ENCODE measurements around the gene SLX9.

DNA sequence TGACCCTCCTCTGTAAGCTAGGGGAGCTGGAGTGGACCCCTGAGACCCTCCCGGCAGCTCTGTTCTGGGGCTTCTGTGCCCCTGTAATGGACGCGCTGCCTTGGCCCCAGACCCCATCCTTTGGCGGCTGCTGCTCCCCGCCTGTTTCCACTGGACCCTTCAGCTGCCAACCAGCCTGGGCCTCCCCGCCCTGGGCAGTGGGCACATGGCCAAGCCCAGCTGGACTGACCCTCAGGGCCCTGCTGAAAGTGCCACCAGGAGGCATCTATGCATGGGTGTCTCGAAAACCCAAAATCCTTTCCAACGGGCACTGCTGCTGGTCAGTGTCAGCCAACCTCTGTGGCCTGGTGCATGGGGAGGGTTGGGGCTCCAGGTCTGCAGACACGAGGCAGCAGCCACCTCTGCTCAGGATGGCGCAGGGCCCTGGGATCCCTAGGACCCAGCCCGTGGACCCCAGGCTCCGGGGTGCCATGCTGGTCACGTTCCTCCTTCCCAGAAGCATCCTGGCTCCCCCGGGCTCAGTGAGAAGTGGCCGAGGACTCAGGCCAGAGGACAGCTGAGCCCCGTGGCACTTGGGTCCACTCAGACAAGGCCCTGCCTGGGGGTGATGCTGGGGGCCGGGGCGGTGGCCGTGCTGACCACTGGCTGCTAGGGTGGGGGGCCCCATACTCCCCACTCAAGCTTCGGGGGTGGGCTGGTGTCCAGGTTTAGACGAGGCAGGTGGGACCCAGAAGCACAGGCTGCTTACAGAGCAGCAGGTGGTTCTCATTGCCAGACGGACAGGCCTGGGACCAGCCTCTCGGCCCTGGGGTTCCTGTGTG is 46.9 kb downstream of the SLX9 start:
- TF ChIP-seq, protein P1, sequence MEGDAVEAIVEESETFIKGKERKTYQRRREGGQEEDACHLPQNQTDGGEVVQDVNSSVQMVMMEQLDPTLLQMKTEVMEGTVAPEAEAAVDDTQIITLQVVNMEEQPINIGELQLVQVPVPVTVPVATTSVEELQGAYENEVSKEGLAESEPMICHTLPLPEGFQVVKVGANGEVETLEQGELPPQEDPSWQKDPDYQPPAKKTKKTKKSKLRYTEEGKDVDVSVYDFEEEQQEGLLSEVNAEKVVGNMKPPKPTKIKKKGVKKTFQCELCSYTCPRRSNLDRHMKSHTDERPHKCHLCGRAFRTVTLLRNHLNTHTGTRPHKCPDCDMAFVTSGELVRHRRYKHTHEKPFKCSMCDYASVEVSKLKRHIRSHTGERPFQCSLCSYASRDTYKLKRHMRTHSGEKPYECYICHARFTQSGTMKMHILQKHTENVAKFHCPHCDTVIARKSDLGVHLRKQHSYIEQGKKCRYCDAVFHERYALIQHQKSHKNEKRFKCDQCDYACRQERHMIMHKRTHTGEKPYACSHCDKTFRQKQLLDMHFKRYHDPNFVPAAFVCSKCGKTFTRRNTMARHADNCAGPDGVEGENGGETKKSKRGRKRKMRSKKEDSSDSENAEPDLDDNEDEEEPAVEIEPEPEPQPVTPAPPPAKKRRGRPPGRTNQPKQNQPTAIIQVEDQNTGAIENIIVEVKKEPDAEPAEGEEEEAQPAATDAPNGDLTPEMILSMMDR (IDR thresholded peaks at IDR 0.05 in 8 of 11, conservative IDR thresholded peaks at IDR 0.05 in 3 of 11): no peak
- TF ChIP-seq POLR2AphosphoS5 (IDR thresholded peaks at IDR 0.05): no peak
